ENCODE data around the gene GULP1.

Gene GULP1

GRCh38 chr2:188378371-188378950 is 86.8 kb downstream of the GULP1 start:
- DNase-seq (ENCODE audit: extremely low spot score): no peak
- ChIA-PET POLR2A (no interaction called here), CTCF (no interaction called here)
- no peak for TF ChIP-seq CTCF (IDR thresholded peaks at IDR 0.05; ENCODE audit: control extremely low read depth, extremely low read depth, low read depth, missing control alignments)

DNA sequence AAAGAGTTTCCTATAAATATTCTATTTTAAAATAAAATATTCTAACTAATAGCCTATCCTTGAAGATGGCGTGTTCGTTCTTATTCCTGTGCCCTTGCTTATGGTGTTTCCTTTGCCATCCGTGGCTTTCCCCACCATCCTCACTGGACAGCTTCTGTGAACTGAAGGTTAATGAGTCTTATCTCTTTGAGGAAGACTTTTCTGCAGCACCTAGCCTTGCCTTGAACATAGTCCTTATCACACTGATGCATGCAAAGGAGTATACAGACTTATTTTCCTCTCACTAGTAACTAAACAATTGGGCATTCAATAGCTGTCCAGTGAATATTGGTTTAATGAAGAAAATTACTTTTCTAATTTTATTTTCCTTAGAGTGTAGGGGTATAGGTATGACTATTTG is 88.1 kb downstream of the GULP1 start:
- TF ChIP-seq CTCF (IDR thresholded peaks at IDR 0.05; ENCODE audit: control extremely low read depth, extremely low read depth, low read depth, missing control alignments): no peak
- POLR2A ChIA-PET: no interaction called here
- CTCF ChIA-PET: no interaction called here
- no peak for DNase-seq (ENCODE audit: extremely low spot score)

DNA sequence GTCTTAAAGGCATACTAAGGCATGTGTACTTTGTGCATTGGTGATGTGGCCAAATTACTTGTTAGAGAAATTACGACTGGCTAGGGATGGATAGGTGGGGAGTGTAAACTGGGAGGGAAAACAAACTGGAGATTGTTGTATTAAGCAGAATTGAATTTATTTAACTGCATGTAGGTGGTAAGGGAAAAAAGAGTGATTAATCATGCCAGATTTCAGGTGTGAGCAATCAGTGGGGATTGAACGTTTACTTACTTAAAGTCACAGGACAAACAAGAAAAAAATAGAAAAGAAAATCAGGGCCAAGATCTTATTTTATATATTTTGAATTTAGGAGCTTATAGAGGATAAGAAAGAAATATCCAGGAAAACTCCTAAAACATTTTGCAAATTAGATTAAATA is 88.6 kb downstream of the GULP1 start:
- no peak for TF ChIP-seq CTCF (IDR thresholded peaks at IDR 0.05; ENCODE audit: control extremely low read depth, extremely low read depth, low read depth, missing control alignments)
- ChIA-PET CTCF (no interaction called here), POLR2A (no interaction called here)
- DNase-seq (ENCODE audit: extremely low spot score): no peak

- ChIA-PET CTCF (no interaction called here), POLR2A (no interaction called here)
- DNase-seq (ENCODE audit: extremely low spot score): no peak
- no peak for TF ChIP-seq CTCF (IDR thresholded peaks at IDR 0.05; ENCODE audit: control extremely low read depth, extremely low read depth, low read depth, missing control alignments)
Observed at GRCh38 chr2:188381614-188382013, 89.9 kb downstream of the GULP1 start.

GRCh38 chr2:188382107-188382506 is 90.4 kb downstream of the GULP1 start:
- POLR2A ChIA-PET: no interaction called here
- TF ChIP-seq CTCF (IDR thresholded peaks at IDR 0.05; ENCODE audit: control extremely low read depth, extremely low read depth, low read depth, missing control alignments): no peak
- DNase-seq (ENCODE audit: extremely low spot score): no peak
- CTCF ChIA-PET: interaction anchor here (1.1 kb wide), 1 partner anchor 12 kb away, joined by 3 read pairs; no protein-coding TSS in a partner anchor

- no peak for TF ChIP-seq CTCF (IDR thresholded peaks at IDR 0.05; ENCODE audit: control extremely low read depth, extremely low read depth, low read depth, missing control alignments)
- CTCF ChIA-PET: interaction anchor here (1.1 kb wide), 1 partner anchor 13 kb away, joined by 3 read pairs; no protein-coding TSS in a partner anchor
- DNase-seq (ENCODE audit: extremely low spot score): no peak
- POLR2A ChIA-PET: no interaction called here
Observed at GRCh38 chr2:188383158-188383557, 91.5 kb downstream of the GULP1 start.
